Endothelial cell of umbilical vein (primary cell): ENCODE results near the gene XPO6. TPM values are rescaled to one million over a fixed set of nuclear protein-coding genes. Genes with fewer than 3 reads are reported as not detected.

Source experiments
- BruUV-seq: library from RNA; stranded (reverse); fragments of 400-500 nt; replicated peaks from 2 replicates; lab custom pipeline; 2021; lab: Mats Ljungman, UMichigan
- CTCF ChIA-PET: fragments of 300-600, 350-600 bp; sonication (Branson Sonifier 250); formaldehyde crosslinking; loops from one replicate; lab custom pipeline; 2021; ENCODE audit warnings: antibody characterized with exemption, inconsistent platforms; lab: Charles Lee
- POLR2A ChIA-PET: fragments of 300-600, 350-600 bp; sonication (Branson Sonifier 250); formaldehyde crosslinking; loops from one replicate; lab custom pipeline; 2021; ENCODE audit warnings: antibody characterized with exemption, inconsistent platforms; lab: Charles Lee
- DNase-seq: peaks from one replicate; pipeline ENCODE4 v3.0.0-alpha.2; 2011; ENCODE audit warnings: low read depth, low spot score
- FAIRE-seq: peaks from 2 replicates; lab custom pipeline; 2011; peaks lifted over from hg19 to GRCh38; lab: Jason Lieb, UNC
- H2AFZ ChIP-seq: 2 replicates; pipeline ENCODE4 v1.6.0; 2012; ENCODE audit warnings: low read depth, low read length, control low read depth, inconsistent platforms
- H3K27ac ChIP-seq: 2 replicates; pipeline ENCODE4 v1.5.1; 2011; ENCODE audit warnings: low read depth, mild to moderate bottlenecking, control low read depth, low read length, moderate library complexity; ENCODE audit not compliant: insufficient read depth
- H3K27me3 ChIP-seq, 2 experiments: 2 replicates each; pipeline versions ENCODE4 v1.6.0 to v1.6.1; 2011; ENCODE audit warnings: low read length in 2 of 2, mixed read lengths in 1 of 2; ENCODE audit not compliant: control insufficient read depth in 2 of 2, insufficient read depth in 2 of 2
- H3K36me3 ChIP-seq, 2 experiments: 2 replicates in 1 of 2; 3 replicates in 1 of 2; pipeline ENCODE4 v1.5.1; 2011; ENCODE audit warnings: low read length in 2 of 2, mild to moderate bottlenecking in 1 of 2, moderate library complexity in 1 of 2; ENCODE audit not compliant: control insufficient read depth in 2 of 2, insufficient read depth in 2 of 2; ENCODE audit errors: extremely low read depth in 1 of 2
- H3K4me1 ChIP-seq: 3 replicates; pipeline ENCODE4 v1.5.1; 2011; ENCODE audit warnings: mild to moderate bottlenecking, low read length; ENCODE audit not compliant: control insufficient read depth, insufficient read depth; ENCODE audit errors: extremely low read depth
- H3K4me2 ChIP-seq: 2 replicates; pipeline ENCODE4 v1.6.1; 2011; ENCODE audit warnings: low read length, control low read depth, mixed read lengths; ENCODE audit not compliant: insufficient read depth
- H3K4me3 ChIP-seq, 3 experiments: fragments of 200-600 bp in 1 of 3; sonication (generic), shearing (Covaris generic) in 1 of 3; replicated peaks in 1 of 3; 2 replicates each; pipeline ENCODE4 v1.5.1; 2011 to 2016; ENCODE audit warnings: control low read depth in 3 of 3, low read length in 3 of 3, mild to moderate bottlenecking in 2 of 3, inconsistent platforms in 1 of 3, low read depth in 1 of 3, moderate library complexity in 1 of 3; ENCODE audit not compliant: insufficient read depth in 1 of 3
- H3K79me2 ChIP-seq: 2 replicates; pipeline ENCODE4 v1.6.0; 2012; ENCODE audit warnings: low read length, inconsistent platforms; ENCODE audit not compliant: control insufficient read depth, insufficient read depth
- H3K9ac ChIP-seq: replicated peaks from 2 replicates; pipeline ENCODE3; 2011; ENCODE audit warnings: low read length, control low read depth; ENCODE audit not compliant: insufficient read depth; ENCODE audit errors: extremely low read depth
- H3K9me1 ChIP-seq: replicated peaks from 3 replicates; pipeline ENCODE4 v1.6.0; 2011; ENCODE audit warnings: mild to moderate bottlenecking, low read length; ENCODE audit not compliant: control insufficient read depth, insufficient read depth; ENCODE audit errors: extremely low read depth
- H3K9me3 ChIP-seq: replicated peaks from 2 replicates; pipeline ENCODE4 v1.5.1; 2012; ENCODE audit warnings: low read length, inconsistent platforms; ENCODE audit not compliant: control insufficient read depth, insufficient read depth
- H4K20me1 ChIP-seq: replicated peaks from 2 replicates; pipeline ENCODE3; 2011; ENCODE audit warnings: mild to moderate bottlenecking, low read length; ENCODE audit not compliant: control insufficient read depth, insufficient read depth; ENCODE audit errors: extremely low read depth
- EZH2 ChIP-seq: IDR thresholded peaks from 2 replicates; pipeline ENCODE4 v1.6.1; 2012; ENCODE audit warnings: borderline replicate concordance, low read depth, mild to moderate bottlenecking, moderate library complexity, low read length, inconsistent platforms; ENCODE audit not compliant: severe bottlenecking
- MAX ChIP-seq: IDR thresholded peaks from 2 replicates; pipeline ENCODE4 v1.6.1; 2011; ENCODE audit not compliant: insufficient read depth, insufficient read length
- MYC ChIP-seq: IDR thresholded peaks from one replicate; pipeline ENCODE4 v1.6.1; 2011; ENCODE audit warnings: mild to moderate bottlenecking, low read depth, low read length
- POLR2A ChIP-seq: IDR thresholded peaks from 2 replicates; pipeline ENCODE4 v1.6.1; 2012; ENCODE audit warnings: low read depth, mild to moderate bottlenecking, control low read depth, low read length
- dilution Hi-C: fragments of 300-500 bp; cut with MboI; formaldehyde crosslinking; loops from one replicate; pipeline ENCODE4 v1.15.0; 2019; ENCODE audit warnings: low sequenced_read_pairs; ENCODE audit not compliant: extremely low pct_ligation_motif_present
- intact Hi-C: fragments of 100-400 bp; cut with micrococcal nuclease; formaldehyde crosslinking; loops from one replicate; pipeline ENCODE4 v1.10.0; 2022
- polyA plus RNA-seq, 4 experiments: library from polyadenylated mRNA; depleted of rRNA in 3 of 4; stranded (reverse) in 3 of 4; unstranded in 1 of 4; fragments of >200 nt; gene quantifications; 2 replicates each; pipeline versions ENCODE4 v1.2.1 to v1.2.3, GENCODE V29; 2011 to 2012; ENCODE audit warnings: missing spikeins in 1 of 4
- total RNA-seq: library from RNA; stranded (reverse); gene quantifications from 2 replicates; pipeline ENCODE4 v1.2.3, GENCODE V29; 2021

XPO6 gene
- total and polyA plus RNA-seq, 2 donors (not counting 3 experiments of a cell fraction or from before 2014, with no cell fraction given), result 170 to 272 TPM

- Histone ChIP-seq H3K79me2 (peaks cover 3% of the 10 kb centered on the region), H3K9me1 (no peaks in the 10 kb centered on the region), H2AFZ (no peak overlapping the region), H4K20me1 (no peaks in the 10 kb centered on the region), H3K4me1 (no peaks in the 10 kb centered on the region), H3K4me2 (no peak overlapping the region), H3K4me3 (no peak overlapping the region), H3K36me3 (peaks cover 19 to 57% of the 10 kb centered on the region in 2 experiments), H3K27ac (no peak overlapping the region), H3K9ac (no peak overlapping the region), H3K27me3 (no peaks in the 10 kb centered on the region), H3K9me3 (no peaks in the 10 kb centered on the region)
- ChIA-PET POLR2A (no interaction called here), CTCF (interaction anchor here (0.7 kb wide), 1 partner anchor 9 kb away, joined by 3 read pairs; no protein-coding TSS in a partner anchor)
- no peak for TF ChIP-seq EZH2
- FAIRE-seq (no peak), DNase-seq (no peak)
- intact Hi-C loops (no loop called here), dilution Hi-C loops (no loop called here)
- no TSS peak for BruUV-seq
Observed at GRCh38 chr16:28108590-28109247, 103.0 kb downstream of the XPO6 start.

- H3K9me1 ChIP-seq, result no peaks in the 10 kb centered on the region
- H3K4me2 ChIP-seq, result no peak overlapping the region
- no peak overlapping the region for H2AFZ ChIP-seq
- no peak overlapping the region for H3K4me3 ChIP-seq
- dilution Hi-C loops (no loop called here), intact Hi-C loops (no loop called here)
- no peak for TF ChIP-seq MAX
- TF ChIP-seq EZH2, result no peak
- no peak for TF ChIP-seq MYC
- TF ChIP-seq POLR2A, result no peak
- DNase-seq (no peak), FAIRE-seq (no peak)
- H3K27ac ChIP-seq, result no peak overlapping the region
- POLR2A ChIA-PET, result no interaction called here
- CTCF ChIA-PET, result no interaction called here
- BruUV-seq, result no TSS peak
- H3K9me3 ChIP-seq, result no peaks in the 10 kb centered on the region
- no peaks in the 10 kb centered on the region for H3K27me3 ChIP-seq
- no peaks in the 10 kb centered on the region for H4K20me1 ChIP-seq
- peaks cover 21 to 65% of the 10 kb centered on the region in 2 experiments for H3K36me3 ChIP-seq
- peaks cover 3% of the 10 kb centered on the region for H3K79me2 ChIP-seq
- H3K4me1 ChIP-seq, result no peaks in the 10 kb centered on the region
- no peak overlapping the region for H3K9ac ChIP-seq
Observed at GRCh38 chr16:28107232-28107631, 104.5 kb downstream of the XPO6 start.
